ENCODE measurements around the gene MCCC1.

DNA sequence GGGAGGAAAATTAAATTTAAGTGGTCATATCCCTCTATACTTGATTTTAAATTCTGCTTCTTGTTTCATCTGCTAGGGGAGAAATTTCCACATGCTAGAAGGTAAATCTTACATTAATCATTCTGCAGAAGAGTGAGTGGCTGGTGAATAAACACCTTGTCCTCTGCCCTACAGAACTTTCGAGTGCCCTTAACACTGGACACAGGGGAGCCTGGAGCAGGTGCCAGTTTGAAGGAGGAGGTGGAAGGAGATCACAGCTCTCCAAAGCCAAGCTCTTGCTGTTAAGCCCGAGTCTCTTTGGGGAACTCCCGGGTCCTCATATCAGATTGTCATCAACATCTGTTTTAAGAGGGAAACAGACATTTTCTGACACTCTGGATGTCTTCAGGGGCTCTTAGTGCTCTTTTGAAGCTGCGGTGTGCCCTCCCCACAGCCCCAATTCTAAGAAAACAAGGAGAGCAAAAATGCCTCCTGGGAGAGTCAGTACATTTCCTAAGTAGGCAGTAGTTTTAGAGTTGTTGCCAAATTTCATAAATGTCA, 32.0 kb upstream of the MCCC1 start:
- TF ChIP-seq, protein P1, sequence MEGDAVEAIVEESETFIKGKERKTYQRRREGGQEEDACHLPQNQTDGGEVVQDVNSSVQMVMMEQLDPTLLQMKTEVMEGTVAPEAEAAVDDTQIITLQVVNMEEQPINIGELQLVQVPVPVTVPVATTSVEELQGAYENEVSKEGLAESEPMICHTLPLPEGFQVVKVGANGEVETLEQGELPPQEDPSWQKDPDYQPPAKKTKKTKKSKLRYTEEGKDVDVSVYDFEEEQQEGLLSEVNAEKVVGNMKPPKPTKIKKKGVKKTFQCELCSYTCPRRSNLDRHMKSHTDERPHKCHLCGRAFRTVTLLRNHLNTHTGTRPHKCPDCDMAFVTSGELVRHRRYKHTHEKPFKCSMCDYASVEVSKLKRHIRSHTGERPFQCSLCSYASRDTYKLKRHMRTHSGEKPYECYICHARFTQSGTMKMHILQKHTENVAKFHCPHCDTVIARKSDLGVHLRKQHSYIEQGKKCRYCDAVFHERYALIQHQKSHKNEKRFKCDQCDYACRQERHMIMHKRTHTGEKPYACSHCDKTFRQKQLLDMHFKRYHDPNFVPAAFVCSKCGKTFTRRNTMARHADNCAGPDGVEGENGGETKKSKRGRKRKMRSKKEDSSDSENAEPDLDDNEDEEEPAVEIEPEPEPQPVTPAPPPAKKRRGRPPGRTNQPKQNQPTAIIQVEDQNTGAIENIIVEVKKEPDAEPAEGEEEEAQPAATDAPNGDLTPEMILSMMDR (conservative IDR thresholded peaks at IDR 0.05 in 1 of 2, IDR thresholded peaks at IDR 0.05 in 1 of 2; ENCODE audit: extremely low read depth in 1 of 2, insufficient read depth in 1 of 2, low read depth in 1 of 2, low read length in 2 of 2) = no peak
- TF ChIP-seq EZH2 (IDR thresholded peaks at IDR 0.05; ENCODE audit: borderline replicate concordance, low read length) = no peak
